IMR-90 (cell line): ENCODE results near the gene MTA2. TPM values are rescaled to one million over a fixed set of nuclear protein-coding genes. Genes with fewer than 3 reads are reported as not detected.

Experiments used
- ATAC-seq: fragments of 200-7000 bp; cut with Tn5 transposase; 2 replicates; pipeline ENCODE4 v1.9.1; 2020; ENCODE audit warnings: low read depth, mild to moderate bottlenecking, moderate library complexity
- BruUV-seq: library from RNA; stranded (reverse); fragments of 400-500 nt; replicated peaks from 2 replicates; lab custom pipeline; 2021; lab: Mats Ljungman, UMichigan
- CTCF ChIA-PET: fragments of 300-600 bp; formaldehyde crosslinking; extraction: SDS; loops from one replicate; lab custom pipeline; 2021; ENCODE audit warnings: antibody characterized with exemption; lab: Yijun Ruan, JAX
- POLR2A ChIA-PET: fragments of 300-600 bp; sonication (Branson Sonifier 250); formaldehyde crosslinking; loops from one replicate; lab custom pipeline; 2022; ENCODE audit warnings: antibody characterized with exemption; ENCODE audit not compliant: unreplicated experiment; lab: Charles Lee
- DNase-seq: peaks from one replicate; pipeline ENCODE4 v3.0.0; 2013
- H2AFZ ChIP-seq: replicated peaks from 2 replicates; pipeline ENCODE3; 2013; ENCODE audit warnings: low read length, mild to moderate bottlenecking; ENCODE audit not compliant: poor library complexity
- H2AK5ac ChIP-seq: 2 replicates; pipeline ENCODE4 v1.6.1; 2013; ENCODE audit warnings: low read depth, low read length, inconsistent platforms
- H2AK9ac ChIP-seq: replicated peaks from 2 replicates; pipeline ENCODE3; 2013; ENCODE audit warnings: mild to moderate bottlenecking, low read depth, low read length, moderate library complexity; ENCODE audit not compliant: poor library complexity
- H2BK120ac ChIP-seq: 2 replicates; pipeline ENCODE4 v1.6.1; 2013; ENCODE audit warnings: low read depth, low read length, inconsistent platforms
- H2BK15ac ChIP-seq: 3 replicates; pipeline ENCODE4 v1.6.1; 2013; ENCODE audit warnings: low read depth, low read length, inconsistent platforms
- H2BK20ac ChIP-seq: 2 replicates; pipeline ENCODE4 v1.6.1; 2013; ENCODE audit warnings: low read depth, mild to moderate bottlenecking, inconsistent platforms, low read length, moderate library complexity
- H2BK5ac ChIP-seq: 2 replicates; pipeline ENCODE4 v1.6.1; 2013; ENCODE audit warnings: mild to moderate bottlenecking, low read depth, low read length, inconsistent platforms; ENCODE audit not compliant: poor library complexity, severe bottlenecking
- H3K14ac ChIP-seq: replicated peaks from 2 replicates; pipeline ENCODE4 v1.6.1; 2013; ENCODE audit warnings: low read depth, low read length, inconsistent platforms
- H3K18ac ChIP-seq: 2 replicates; pipeline ENCODE4 v1.6.1; 2013; ENCODE audit warnings: low read depth, low read length, control low read depth
- H3K23ac ChIP-seq: 2 replicates; pipeline ENCODE4 v1.6.1; 2013; ENCODE audit warnings: low read depth, low read length, inconsistent platforms
- H3K27ac ChIP-seq: 2 replicates; pipeline ENCODE4 v1.5.1; 2013; ENCODE audit warnings: mild to moderate bottlenecking, control low read depth, low read length; ENCODE audit not compliant: insufficient read depth
- H3K27me3 ChIP-seq: 2 replicates; pipeline ENCODE4 v1.6.1; 2013; ENCODE audit warnings: low read length; ENCODE audit not compliant: control insufficient read depth, insufficient read depth
- H3K36me3 ChIP-seq: 2 replicates; pipeline ENCODE4 v1.6.1; 2013; ENCODE audit warnings: low read length, mixed read lengths; ENCODE audit not compliant: control insufficient read depth, insufficient read depth
- H3K4ac ChIP-seq: 2 replicates; pipeline ENCODE4 v1.6.1; 2013; ENCODE audit warnings: low read depth, low read length, inconsistent platforms
- H3K4me1 ChIP-seq: 2 replicates; pipeline ENCODE4 v1.6.1; 2013; ENCODE audit warnings: low read length, mixed read lengths; ENCODE audit not compliant: control insufficient read depth, insufficient read depth
- H3K4me2 ChIP-seq: 2 replicates; pipeline ENCODE4 v1.6.1; 2013; ENCODE audit warnings: low read depth, mild to moderate bottlenecking, control low read depth, low read length, moderate library complexity
- H3K4me3 ChIP-seq: 2 replicates; pipeline ENCODE4 v1.5.1; 2013; ENCODE audit warnings: low read depth, mild to moderate bottlenecking, control low read depth, low read length, moderate library complexity; ENCODE audit not compliant: insufficient read depth
- H3K56ac ChIP-seq: 2 replicates; pipeline ENCODE4 v1.6.1; 2013; ENCODE audit warnings: low read length, inconsistent platforms; ENCODE audit not compliant: insufficient read depth; ENCODE audit errors: extremely low read depth
- H3K79me1 ChIP-seq, 2 experiments: 2 replicates each; pipeline ENCODE4 v1.6.1; 2013; ENCODE audit warnings: low read length in 2 of 2, inconsistent platforms in 1 of 2, low read depth in 1 of 2
- H3K9ac ChIP-seq: 2 replicates; pipeline ENCODE4 v1.6.1; 2013; ENCODE audit warnings: low read depth, low read length, control low read depth
- H3K9me1 ChIP-seq: 2 replicates; pipeline ENCODE4 v1.6.1; 2013; ENCODE audit warnings: low read length, inconsistent platforms; ENCODE audit not compliant: insufficient read depth
- H3K9me3 ChIP-seq: 2 replicates; pipeline ENCODE4 v1.6.1; 2013; ENCODE audit warnings: low read length; ENCODE audit not compliant: control insufficient read depth, insufficient read depth
- H4K20me1 ChIP-seq: 2 replicates; pipeline ENCODE4 v1.6.1; 2013; ENCODE audit warnings: low read length, inconsistent platforms; ENCODE audit not compliant: insufficient read depth
- H4K5ac ChIP-seq: 2 replicates; pipeline ENCODE4 v1.6.1; 2013; ENCODE audit warnings: mild to moderate bottlenecking, low read depth, low read length, control low read depth
- H4K8ac ChIP-seq, 2 experiments: 2 replicates each; pipeline ENCODE4 v1.6.1; 2013; ENCODE audit warnings: low read depth in 2 of 2, low read length in 2 of 2, control low read depth in 1 of 2, inconsistent platforms in 1 of 2
- H4K91ac ChIP-seq: 2 replicates; pipeline ENCODE4 v1.6.1; 2013; ENCODE audit warnings: low read depth, low read length, inconsistent platforms; ENCODE audit not compliant: insufficient read depth
- MAFK ChIP-seq: IDR thresholded peaks from 2 replicates; pipeline ENCODE4 v1.6.1; 2012; ENCODE audit warnings: low read depth, low read length, improper control_type of control experiment
- RAD21 ChIP-seq: IDR thresholded peaks from 2 replicates; pipeline ENCODE4 v1.6.1; 2012; ENCODE audit warnings: low read length, improper control_type of control experiment
- whole genome bisulfite sequencing, 2 experiments: methylation state at CpG; one replicate each; pipeline versions ENCODE4 v1.1.5 to v1.1.7; 2013; ENCODE audit warnings: missing lambda C conversion rate in 2 of 2; ENCODE audit not compliant: insufficient read length in 1 of 2; ENCODE audit errors: extremely low coverage in 2 of 2; 5-methylcytosine and 5-hydroxymethylcytosine counted together
- dilution Hi-C: fragments of 300-500 bp; cut with HindIII; formaldehyde crosslinking; loops from one replicate; pipeline ENCODE4 v1.14.3; 2018; ENCODE audit warnings: low sequenced_read_pairs; ENCODE audit not compliant: unreplicated experiment
- in situ Hi-C: fragments of 300-500 bp; cut with MboI; formaldehyde crosslinking; loops from 3 replicates; pipeline ENCODE4 v1.14.3; 2019; ENCODE audit warnings: low sequenced_read_pairs, inconsistent platforms, mixed read lengths
- intact Hi-C: fragments of 100-400 bp; cut with micrococcal nuclease; formaldehyde crosslinking; loops from 2 replicates; pipeline ENCODE4 v1.10.0; 2022
- polyA plus RNA-seq, 3 experiments: library from polyadenylated mRNA; depleted of rRNA; stranded (reverse); fragments of >200 nt; gene quantifications; 2 replicates each; pipeline ENCODE4 v1.2.3, GENCODE V29; 2012; ENCODE audit warnings: low replicate concordance in 1 of 3
- total RNA-seq: library from RNA; depleted of rRNA; stranded (reverse); fragments of >200 nt; gene quantifications from 2 replicates; pipeline ENCODE4 v1.2.3, GENCODE V29; 2012
- TF ChIP-seq, protein P1 (sequence below): fragments of 150-350 bp; IDR thresholded peaks from 2 replicates; pipeline ENCODE4 v1.6.1; 2017; ENCODE audit warnings: mild to moderate bottlenecking, antibody characterized with exemption, low read length, low read depth

The MTA2 gene
- total and polyA plus RNA-seq, 2 of the 4 experiments (the other 2 are of a cell fraction) = 34.8 to 136 TPM

GRCh38 chr11:62604460-62605120 lies 2.9 kb upstream of the MTA2 start:
- H3K27ac ChIP-seq = no peak overlapping the region
- ATAC-seq (no peak), DNase-seq (no peak)
- no CpG with 5 or more reads among the region's 13 CpGs for WGBS, 2 experiments
- H3K36me3 ChIP-seq = peaks cover 28% of the 10 kb centered on the region
- H3K27me3 ChIP-seq = no peaks in the 10 kb centered on the region
- H3K79me1 ChIP-seq = peaks cover 0 to 14% of the 10 kb centered on the region in 2 experiments; a peak in 2 of 4 replicates
- ChIA-PET POLR2A (no interaction called here), CTCF (no interaction called here)
- peaks cover 5% of the 10 kb centered on the region for H3K9me1 ChIP-seq
- peak overlapping the region; percentile 41 for H2AFZ ChIP-seq
- H4K5ac ChIP-seq = no peak overlapping the region
- no peak overlapping the region for H3K14ac ChIP-seq
- H3K23ac ChIP-seq = no peak overlapping the region; the same call in 1 of the 2 replicates
- H2AK9ac ChIP-seq = peak overlapping the region; percentile 39
- no peak overlapping the region for H3K4ac ChIP-seq
- intact Hi-C loops (no loop called here), dilution Hi-C loops (no loop called here), in situ Hi-C loops (no loop called here)
- H3K9ac ChIP-seq = no peak overlapping the region
- H3K4me1 ChIP-seq = peaks cover 7% of the 10 kb centered on the region
- BruUV-seq = no TSS peak
- H3K4me2 ChIP-seq = no peak overlapping the region
- no peaks in the 10 kb centered on the region for H3K9me3 ChIP-seq
- H2BK5ac ChIP-seq = no peak overlapping the region
- no peak overlapping the region for H3K56ac ChIP-seq
- no peak overlapping the region for H2BK15ac ChIP-seq
- H4K8ac ChIP-seq = no peak overlapping the region
- no peak overlapping the region for H3K18ac ChIP-seq
- H2AK5ac ChIP-seq = no peak overlapping the region
- TF ChIP-seq, protein P1, sequence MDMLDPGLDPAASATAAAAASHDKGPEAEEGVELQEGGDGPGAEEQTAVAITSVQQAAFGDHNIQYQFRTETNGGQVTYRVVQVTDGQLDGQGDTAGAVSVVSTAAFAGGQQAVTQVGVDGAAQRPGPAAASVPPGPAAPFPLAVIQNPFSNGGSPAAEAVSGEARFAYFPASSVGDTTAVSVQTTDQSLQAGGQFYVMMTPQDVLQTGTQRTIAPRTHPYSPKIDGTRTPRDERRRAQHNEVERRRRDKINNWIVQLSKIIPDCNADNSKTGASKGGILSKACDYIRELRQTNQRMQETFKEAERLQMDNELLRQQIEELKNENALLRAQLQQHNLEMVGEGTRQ = no peak
- TF ChIP-seq RAD21 = no peak
- no peak for TF ChIP-seq MAFK
- H4K91ac ChIP-seq = no peak overlapping the region
- no peak overlapping the region for H2BK120ac ChIP-seq
- peaks cover 8% of the 10 kb centered on the region; the same call in 1 of the 2 replicates for H4K20me1 ChIP-seq
- no peak overlapping the region for H3K4me3 ChIP-seq
- H2BK20ac ChIP-seq = no peak overlapping the region
